Smooth muscle cell (in vitro differentiated cells): ENCODE data around the gene CTCF. TPM values are rescaled to one million over a fixed set of nuclear protein-coding genes. Genes with fewer than 3 reads are reported as not detected.

ENCODE experiments used
- DNase-seq: peaks from one replicate; lab custom pipeline; 2025; ENCODE audit not compliant: unreplicated experiment; lab: John Stamatoyannopoulos, UW
- H2AFZ ChIP-seq: fragments of 200-600 bp; sonication (generic); 2 replicates; pipeline ENCODE4 v1.6.0; 2016; ENCODE audit warnings: antibody characterized with exemption, low read depth, mild to moderate bottlenecking
- H3F3A ChIP-seq: fragments of 200-600 bp; sonication (generic); 2 replicates; pipeline ENCODE4 v1.6.0; 2017; ENCODE audit warnings: antibody characterized with exemption, low read depth
- H3K27ac ChIP-seq: fragments of 200-600 bp; sonication (generic); 2 replicates; pipeline ENCODE4 v1.5.1; 2016; ENCODE audit warnings: low read depth, mild to moderate bottlenecking
- H3K27me3 ChIP-seq: fragments of 200-600 bp; sonication (generic); 2 replicates; pipeline ENCODE4 v1.6.1; 2016; ENCODE audit warnings: low read depth, mild to moderate bottlenecking
- H3K36me3 ChIP-seq: fragments of 200-600 bp; sonication (generic); 2 replicates; pipeline ENCODE4 v1.5.1; 2016; ENCODE audit warnings: low read depth
- H3K4me1 ChIP-seq: fragments of 200-600 bp; sonication (generic); 2 replicates; pipeline ENCODE4 v1.5.1; 2016; ENCODE audit warnings: low read depth
- H3K4me2 ChIP-seq: fragments of 200-600 bp; sonication (generic); 2 replicates; pipeline ENCODE4 v1.6.0; 2016; ENCODE audit warnings: mild to moderate bottlenecking
- H3K4me3 ChIP-seq: fragments of 200-600 bp; sonication (generic); 2 replicates; pipeline ENCODE4 v1.5.1; 2016; ENCODE audit warnings: mild to moderate bottlenecking
- H3K79me2 ChIP-seq: fragments of 200-600 bp; sonication (generic); 2 replicates; pipeline ENCODE4 v1.6.0; 2016; ENCODE audit warnings: low read depth, mild to moderate bottlenecking
- H3K9ac ChIP-seq: fragments of 200-600 bp; sonication (generic); 2 replicates; pipeline ENCODE4 v1.6.0; 2016; ENCODE audit warnings: low read depth
- H3K9me3 ChIP-seq: fragments of 200-600 bp; sonication (generic); replicated peaks from 2 replicates; pipeline ENCODE4 v1.5.1; 2016; ENCODE audit warnings: low read depth
- H4K20me1 ChIP-seq: fragments of 200-600 bp; sonication (generic); 2 replicates; pipeline ENCODE4 v1.6.0; 2016; ENCODE audit warnings: low read depth
- CTCF ChIP-seq: fragments of 200-600 bp; sonication (generic); IDR thresholded peaks from 2 replicates; pipeline ENCODE4 v1.5.1; 2017; ENCODE audit warnings: borderline replicate concordance, mild to moderate bottlenecking, antibody characterized with exemption; ENCODE audit not compliant: insufficient read depth, poor library complexity, severe bottlenecking
- WGBS: methylation state at CpG from one replicate; pipeline ENCODE4 v1.1.7; 2016; ENCODE audit warnings: low lambda C conversion rate; 5-methylcytosine and 5-hydroxymethylcytosine counted together
- polyA plus RNA-seq: library from polyadenylated mRNA; unstranded; fragments of >200 nt; fragmentation: Nextera tagmentation; extraction: Ambion mirVana; gene quantifications from 2 replicates; pipeline ENCODE4 v1.2.1, GENCODE V29; 2016
- total RNA-seq: library from RNA; depleted of rRNA; stranded (reverse); fragments of >200 nt; gene quantifications from 2 replicates; pipeline ENCODE4 v1.2.3, GENCODE V29; 2014

Gene CTCF
- total and polyA plus RNA-seq, 2 experiments from 2014 or later, result 28.4 to 32.4 TPM

GRCh38 chr16:67652578-67653127 lies 90.3 kb downstream of the CTCF start:
- no peaks in the 10 kb centered on the region for H3K9me3 ChIP-seq
- H3K4me2 ChIP-seq, result peak overlapping the region; percentile 87
- H3K27ac ChIP-seq, result no peak overlapping the region
- DNase-seq, result no peak
- no peaks in the 10 kb centered on the region for H3K79me2 ChIP-seq
- H3K4me3 ChIP-seq, result peak overlapping the region; percentile 46
- H3K4me1 ChIP-seq, result no peaks in the 10 kb centered on the region
- H2AFZ ChIP-seq, result no peak overlapping the region
- no peaks in the 10 kb centered on the region for H4K20me1 ChIP-seq
- WGBS, result 52% methylated on average over 3 of the region's 59 CpGs
- H3K9ac ChIP-seq, result no peak overlapping the region
- H3F3A ChIP-seq, result no peaks in the 10 kb centered on the region
- no peaks in the 10 kb centered on the region for H3K36me3 ChIP-seq
- peaks cover 22% of the 10 kb centered on the region for H3K27me3 ChIP-seq
- TF ChIP-seq CTCF, result no peak

- H3K27ac ChIP-seq, result no peak overlapping the region
- peaks cover 22% of the 10 kb centered on the region for H3K27me3 ChIP-seq
- DNase-seq, result no peak
- no peaks in the 10 kb centered on the region for H3K79me2 ChIP-seq
- TF ChIP-seq CTCF, result peak; percentile 23
- peak overlapping the region; percentile 87 for H3K4me2 ChIP-seq
- H3K9ac ChIP-seq, result no peak overlapping the region
- no peaks in the 10 kb centered on the region for H3K9me3 ChIP-seq
- no peaks in the 10 kb centered on the region for H3F3A ChIP-seq
- 5% methylated on average over 23 of the region's 68 CpGs for WGBS
- peak overlapping the region; percentile 46 for H3K4me3 ChIP-seq
- H4K20me1 ChIP-seq, result no peaks in the 10 kb centered on the region
- no peaks in the 10 kb centered on the region for H3K4me1 ChIP-seq
- no peaks in the 10 kb centered on the region for H3K36me3 ChIP-seq
- H2AFZ ChIP-seq, result no peak overlapping the region
Measured at GRCh38 chr16:67653128-67653788, 90.9 kb downstream of the CTCF start.

- Histone ChIP-seq H3K79me2 (no peaks in the 10 kb centered on the region), H3K4me1 (no peaks in the 10 kb centered on the region), H3K27ac (no peak overlapping the region), H3K9ac (no peak overlapping the region), H3K4me3 (peak overlapping the region; percentile 46), H3K36me3 (no peaks in the 10 kb centered on the region), H4K20me1 (peaks cover 3% of the 10 kb centered on the region), H3K9me3 (no peaks in the 10 kb centered on the region), H3K27me3 (peaks cover 16% of the 10 kb centered on the region), H3K4me2 (peak overlapping the region; percentile 87), H3F3A (no peaks in the 10 kb centered on the region), H2AFZ (no peak overlapping the region)
- WGBS, result 52% methylated on average over 13 of the region's 25 CpGs
- DNase-seq, result no peak
- no peak for TF ChIP-seq CTCF
Measured at GRCh38 chr16:67653789-67654402, 91.6 kb downstream of the CTCF start.
